WERI-Rb-1 (cell line): Measurements from ENCODE around the gene GLIS1.

Experiments used
- DNase-seq: peaks from one replicate; pipeline ENCODE4 v3.0.0-alpha.2; 2020
- H3K27ac ChIP-seq: fragments of 250-450 bp; sonication (Bioruptor Pico); 2 replicates; pipeline ENCODE4 v1.5.1; 2020; ENCODE audit warnings: mild to moderate bottlenecking, moderate library complexity
- H3K27me3 ChIP-seq: fragments of 250-450 bp; sonication (Bioruptor Pico); 2 replicates; pipeline ENCODE4 v1.5.1; 2021; ENCODE audit warnings: mild to moderate bottlenecking, low read depth, moderate library complexity; ENCODE audit not compliant: insufficient read depth, severe bottlenecking
- H3K36me3 ChIP-seq: fragments of 250-450 bp; sonication (Bioruptor Pico); 2 replicates; pipeline ENCODE4 v1.5.1; 2020; ENCODE audit warnings: mild to moderate bottlenecking, moderate library complexity
- H3K4me3 ChIP-seq: 2 replicates; pipeline ENCODE4 v1.5.1; 2011; ENCODE audit warnings: low read depth, mild to moderate bottlenecking, control low read depth, low read length
- H3K9me3 ChIP-seq: fragments of 250-450 bp; sonication (Bioruptor Pico); 2 replicates; pipeline ENCODE4 v1.5.1; 2021; ENCODE audit warnings: mild to moderate bottlenecking, moderate library complexity; ENCODE audit not compliant: severe bottlenecking
- CTCF ChIP-seq: IDR thresholded peaks from 2 replicates; pipeline ENCODE4 v1.5.1; 2011; ENCODE audit warnings: low read depth, mild to moderate bottlenecking, control low read depth, inconsistent platforms, low read length

Gene GLIS1

GRCh38 chr1:53583021-53583867 lies 155.7 kb downstream of the GLIS1 start:
- H3K36me3 ChIP-seq: no peaks in the 10 kb centered on the region
- H3K9me3 ChIP-seq: no peaks in the 10 kb centered on the region
- no peak overlapping the region for H3K27ac ChIP-seq
- DNase-seq: no peak
- no peaks in the 10 kb centered on the region for H3K27me3 ChIP-seq
- no peak for TF ChIP-seq CTCF
- no peak overlapping the region for H3K4me3 ChIP-seq

- no peaks in the 10 kb centered on the region for H3K36me3 ChIP-seq
- no peaks in the 10 kb centered on the region for H3K27me3 ChIP-seq
- no peaks in the 10 kb centered on the region for H3K9me3 ChIP-seq
- H3K4me3 ChIP-seq: no peak overlapping the region
- peak; percentile 52 for DNase-seq
- no peak overlapping the region; the same call in none of the 2 replicates for H3K27ac ChIP-seq
- TF ChIP-seq CTCF: no peak
Measured at GRCh38 chr1:53582211-53583020, 156.5 kb downstream of the GLIS1 start.

DNA sequence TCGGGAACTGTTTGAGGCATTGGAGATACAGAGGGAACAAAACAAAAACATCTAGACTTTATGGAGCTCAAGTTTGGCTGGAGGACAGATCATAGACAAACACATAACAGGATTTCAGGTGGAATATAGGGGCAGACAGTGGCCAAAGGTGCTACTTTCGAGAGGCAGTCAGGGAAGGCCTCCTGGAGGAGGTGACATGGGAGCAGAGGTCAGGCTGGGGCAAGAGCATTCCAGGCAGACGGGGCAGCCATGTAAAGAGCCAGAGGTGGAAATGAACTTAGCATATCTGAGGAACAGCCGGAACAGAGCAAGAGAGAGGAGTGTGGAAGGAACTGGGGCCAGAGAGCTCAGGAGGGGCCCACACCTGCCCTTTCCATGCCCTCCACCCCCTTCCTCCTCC lies 157.5 kb downstream of the GLIS1 start:
- no peaks in the 10 kb centered on the region for H3K9me3 ChIP-seq
- no peaks in the 10 kb centered on the region for H3K27me3 ChIP-seq
- no peak overlapping the region; the same call in 1 of the 2 replicates for H3K27ac ChIP-seq
- no peaks in the 10 kb centered on the region for H3K36me3 ChIP-seq
- H3K4me3 ChIP-seq: no peak overlapping the region
- no peak for TF ChIP-seq CTCF
- peak; percentile 3 for DNase-seq

GRCh38 chr1:53580739-53581475 lies 158.1 kb downstream of the GLIS1 start:
- Histone ChIP-seq H3K9me3 (no peaks in the 10 kb centered on the region), H3K27me3 (no peaks in the 10 kb centered on the region), H3K4me3 (no peak overlapping the region), H3K27ac (no peak overlapping the region), H3K36me3 (no peaks in the 10 kb centered on the region)
- DNase-seq: peak; percentile 0
- no peak for TF ChIP-seq CTCF

DNA sequence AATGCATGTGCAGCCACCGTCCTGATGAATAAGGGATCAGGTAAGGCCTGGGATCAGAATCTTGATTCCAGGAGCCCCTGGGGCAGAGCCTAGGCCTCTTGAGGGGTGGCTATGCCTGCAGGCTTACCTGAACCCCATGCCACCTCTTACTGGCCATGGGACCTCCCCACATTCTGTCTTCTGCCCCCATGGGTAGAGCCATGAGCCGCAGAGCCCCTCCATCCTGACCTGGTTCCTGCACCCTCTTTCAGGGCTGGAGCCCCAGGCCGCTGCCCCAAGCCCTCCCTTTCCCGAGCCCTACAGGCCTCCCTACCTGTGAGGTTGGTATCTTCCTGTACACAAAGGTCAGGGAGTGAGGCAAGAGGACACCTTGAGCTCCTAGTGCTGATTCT lies 159.0 kb downstream of the GLIS1 start:
- Histone ChIP-seq H3K27me3 (no peaks in the 10 kb centered on the region), H3K9me3 (no peaks in the 10 kb centered on the region), H3K36me3 (no peaks in the 10 kb centered on the region), H3K27ac (no peak overlapping the region), H3K4me3 (no peak overlapping the region)
- peak; percentile 1 for DNase-seq
- TF ChIP-seq CTCF: no peak
